GM13976 (cell line): ENCODE measurements around the gene GNA12.

Experiments used
- DNase-seq: peaks from one replicate; pipeline ENCODE4 v3.0.0; 2012; ENCODE audit warnings: low spot score
- CTCF ChIP-seq: IDR thresholded peaks from 2 replicates; pipeline ENCODE4 v1.5.1; 2012; ENCODE audit warnings: borderline replicate concordance, mild to moderate bottlenecking; ENCODE audit not compliant: insufficient read depth; ENCODE audit errors: extremely low read depth, missing control alignments, control extremely low read depth
- in situ Hi-C: fragments of 300-500 bp; cut with MboI; formaldehyde crosslinking; loops from one replicate; pipeline ENCODE4 v1.12.0; 2022; ENCODE audit warnings: low sequenced_read_pairs, mixed read lengths, inconsistent platforms; ENCODE audit not compliant: unreplicated experiment

Gene GNA12

GRCh38 chr7:2796358-2797352 is 47.5 kb downstream of the GNA12 start:
- DNase-seq = no peak
- in situ Hi-C loops = no loop called here
- no peak for TF ChIP-seq CTCF

- in situ Hi-C loops = no loop called here
- TF ChIP-seq CTCF = no peak
- DNase-seq = no peak
Observed at GRCh38 chr7:2795906-2796305, 48.2 kb downstream of the GNA12 start.

- in situ Hi-C loops = no loop called here
- no peak for DNase-seq
- TF ChIP-seq CTCF = no peak
Observed at GRCh38 chr7:2794836-2795636, 49.1 kb downstream of the GNA12 start.

- TF ChIP-seq CTCF = no peak
- in situ Hi-C loops = no loop called here
- DNase-seq = no peak
Observed at GRCh38 chr7:2792856-2793487, 51.1 kb downstream of the GNA12 start.

- in situ Hi-C loops = no loop called here
- DNase-seq = no peak
- TF ChIP-seq CTCF = no peak
Observed at GRCh38 chr7:2792235-2792634, 51.9 kb downstream of the GNA12 start.

GRCh38 chr7:2791390-2791789 is 52.7 kb downstream of the GNA12 start:
- in situ Hi-C loops = no loop called here
- no peak for DNase-seq
- TF ChIP-seq CTCF = no peak
